Gastroesophageal sphincter (tissue), 4 donors: Measurements from ENCODE around the gene SMIM13. TPM values are rescaled to one million over a fixed set of nuclear protein-coding genes. Genes with fewer than 3 reads are reported as not detected.

ENCODE experiments used
- ATAC-seq: fragments of 150-250 bp; one replicate; pipeline ENCODE4 v1.9.1; 2016; ENCODE audit warnings: mild to moderate bottlenecking, moderate library complexity
- H3K27ac ChIP-seq, 4 donors: fragments of 200-600 bp; sonication (generic) in 3 of 4; 1 replicate in 3 of 4; 2 replicates in 1 of 4; pipeline ENCODE4 v1.5.1; 2016 to 2019
- H3K27me3 ChIP-seq: fragments of 200-600 bp; sonication (generic); one replicate; pipeline ENCODE4 v1.5.1; 2019
- H3K36me3 ChIP-seq, 2 donors: fragments of 200-600 bp; sonication (generic); one replicate each; pipeline ENCODE4 v1.5.1; 2019; ENCODE audit warnings: control low read depth in 1 of 2
- H3K4me1 ChIP-seq, 3 donors: fragments of 200-600 bp; sonication (generic); 1 replicate in 2 of 3; 2 replicates in 1 of 3; pipeline ENCODE4 v1.5.1; 2016 to 2019; ENCODE audit warnings: control low read depth in 2 of 3
- H3K4me3 ChIP-seq, 2 donors: fragments of 200-600 bp; sonication (generic); one replicate each; pipeline ENCODE4 v1.5.1; 2019; ENCODE audit warnings: mild to moderate bottlenecking in 1 of 2, moderate library complexity in 1 of 2
- H3K9me3 ChIP-seq, 3 donors: fragments of 200-600 bp; sonication (generic); one replicate each; pipeline ENCODE4 v1.5.1; 2017 to 2019; ENCODE audit warnings: control low read depth in 2 of 3
- CTCF ChIP-seq, 4 experiments: fragments of 200-600 bp in 2 of 4; fragments of 450-650 bp in 2 of 4; sonication (generic) in 1 of 4; IDR thresholded peaks; one replicate each; pipeline ENCODE4 v1.5.1; 2017 to 2019; ENCODE audit warnings: antibody characterized with exemption in 4 of 4, mild to moderate bottlenecking in 2 of 4, moderate library complexity in 2 of 4
- EP300 ChIP-seq: sonication (generic); formaldehyde crosslinking; IDR thresholded peaks from one replicate; pipeline ENCODE4 v1.6.1; 2017; ENCODE audit warnings: antibody characterized with exemption, mild to moderate bottlenecking
- POLR2A ChIP-seq, 2 donors: fragments of 450-650 bp; IDR thresholded peaks; one replicate each; pipeline ENCODE4 v1.6.1; 2017; ENCODE audit warnings: antibody characterized with exemption in 2 of 2, mild to moderate bottlenecking in 2 of 2, moderate library complexity in 1 of 2
- POLR2AphosphoS5 ChIP-seq: sonication (generic); formaldehyde crosslinking; IDR thresholded peaks from one replicate; pipeline ENCODE4 v1.6.1; 2017; ENCODE audit warnings: antibody characterized with exemption
- WGBS, 2 donors: methylation state at CpG; one replicate each; pipeline ENCODE4 v1.1.5; 2018; ENCODE audit warnings: low coverage in 1 of 2; 5-methylcytosine and 5-hydroxymethylcytosine counted together
- total RNA-seq, 4 donors: library from RNA; depleted of rRNA; stranded (reverse); fragments of >200 nt; gene quantifications; one replicate each; pipeline ENCODE4 v1.1.0, GENCODE V29; 2016

Gene SMIM13
- total RNA-seq, 4 donors from 2014 or later = 8.3 to 13.5 (median 12.5) TPM

GRCh38 chr6:11120271-11121005 lies 26.8 kb downstream of the SMIM13 start:
- no peaks in the 10 kb centered on the region for H3K27me3 ChIP-seq
- no peak for ATAC-seq
- no peaks in the 10 kb centered on the region for H3K9me3 ChIP-seq
- no peak overlapping the region for H3K27ac ChIP-seq
- WGBS, 2 donors = 59 to 68% methylated on average over 4 of the region's 4 CpGs
- H3K36me3 ChIP-seq = no peaks in the 10 kb centered on the region
- no peak overlapping the region for H3K4me3 ChIP-seq
- peaks cover 0 to 29% (median 0%) of the 10 kb centered on the region in 3 donors for H3K4me1 ChIP-seq
- TF ChIP-seq CTCF (IDR thresholded peaks at IDR 0.05) (no peak), POLR2A (IDR thresholded peaks at IDR 0.05) (no peak), POLR2AphosphoS5 (no peak), EP300 (no peak)

DNA sequence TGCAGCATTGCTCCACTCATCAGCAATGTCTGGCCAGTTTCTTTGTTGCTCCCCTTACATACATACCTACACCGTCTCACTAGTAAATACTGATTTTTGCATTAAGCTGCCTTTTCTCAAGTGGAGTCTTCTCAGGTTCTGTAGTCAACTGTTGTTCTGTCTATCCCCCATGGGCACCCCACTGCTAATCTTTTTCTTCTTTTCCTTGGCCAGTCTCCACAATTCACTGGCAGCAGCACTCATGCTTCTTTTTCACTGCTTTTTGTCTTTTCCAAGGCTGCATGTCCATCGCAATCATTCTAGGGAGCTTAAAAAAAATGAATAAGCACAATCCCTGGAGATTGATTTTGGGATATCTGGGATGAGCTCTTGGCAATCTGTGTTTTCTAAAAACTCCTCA lies 28.2 kb downstream of the SMIM13 start:
- no peak overlapping the region for H3K27ac ChIP-seq
- H3K4me1 ChIP-seq = peaks cover 0 to 29% (median 0%) of the 10 kb centered on the region in 3 donors
- no peaks in the 10 kb centered on the region for H3K36me3 ChIP-seq
- no peaks in the 10 kb centered on the region for H3K27me3 ChIP-seq
- TF ChIP-seq POLR2AphosphoS5 (no peak), CTCF (IDR thresholded peaks at IDR 0.05) (no peak), EP300 (no peak), POLR2A (IDR thresholded peaks at IDR 0.05) (no peak)
- H3K4me3 ChIP-seq = no peak overlapping the region
- WGBS, 2 donors = 67 to 90% methylated on average over 2 of the region's 2 CpGs
- H3K9me3 ChIP-seq = no peaks in the 10 kb centered on the region
- ATAC-seq = no peak

GRCh38 chr6:11122380-11122779 lies 28.7 kb downstream of the SMIM13 start:
- Histone ChIP-seq H3K4me1 (peaks cover 0 to 29% (median 0%) of the 10 kb centered on the region in 3 donors), H3K9me3 (no peaks in the 10 kb centered on the region), H3K4me3 (no peak overlapping the region), H3K27me3 (no peaks in the 10 kb centered on the region), H3K27ac (no peak overlapping the region), H3K36me3 (no peaks in the 10 kb centered on the region)
- TF ChIP-seq POLR2AphosphoS5 = no peak
- no peak for TF ChIP-seq CTCF (IDR thresholded peaks at IDR 0.05)
- no peak for TF ChIP-seq POLR2A (IDR thresholded peaks at IDR 0.05)
- no peak for TF ChIP-seq EP300
- 100% methylated on average over 1 of the region's 1 CpG; no CpG with 5 or more reads in 1 of the 2 donors for WGBS, 2 donors
- no peak for ATAC-seq

GRCh38 chr6:11123978-11124377 lies 30.3 kb downstream of the SMIM13 start:
- WGBS, 2 donors = 67 to 100% methylated on average over 1 to 2 of the region's 2 CpGs

More at GRCh38 chr6:11123978-11124377, 30.3 kb downstream of the SMIM13 start:
- Histone ChIP-seq H3K27ac (no peak overlapping the region), H3K36me3 (no peaks in the 10 kb centered on the region), H3K4me1 (peaks cover 0 to 29% (median 0%) of the 10 kb centered on the region in 3 donors), H3K27me3 (no peaks in the 10 kb centered on the region), H3K4me3 (no peak overlapping the region), H3K9me3 (no peaks in the 10 kb centered on the region)
- TF ChIP-seq CTCF (IDR thresholded peaks at IDR 0.05) (no peak), EP300 (no peak), POLR2A (IDR thresholded peaks at IDR 0.05) (no peak), POLR2AphosphoS5 (no peak)
- no peak for ATAC-seq
